NCI-H2227 (cell line): ENCODE data around the gene MDN1.
A peak's percentile ranks its signal among the peaks of the same experiment; 100 is the strongest.
"Not testable (repeated sequence)": the region's sequence is repeated elsewhere in the genome, so short reads cannot be mapped to it uniquely, and the experiment has no call there.

Source experiments
- DNase-seq: peaks from one replicate; lab custom pipeline; 2025; ENCODE audit not compliant: unreplicated experiment; lab: John Stamatoyannopoulos, UW

The MDN1 gene

GRCh38 chr6:89655122-89655521, 164.5 kb downstream of the MDN1 start:
- no peak for DNase-seq

- DNase-seq = peak; percentile 75
Observed at GRCh38 chr6:89650579-89650978, 169.0 kb downstream of the MDN1 start.

- no peak for DNase-seq
Observed at GRCh38 chr6:89649682-89650081, 169.9 kb downstream of the MDN1 start.

- DNase-seq = no peak
Observed at GRCh38 chr6:89644864-89645263, 174.7 kb downstream of the MDN1 start.

- DNase-seq = peak; percentile 14
Observed at GRCh38 chr6:89643406-89643805, 176.2 kb downstream of the MDN1 start.

- DNase-seq = no peak
Observed at GRCh38 chr6:89642956-89643355, 176.6 kb downstream of the MDN1 start.

- DNase-seq = not testable (repeated sequence)
Observed at GRCh38 chr6:89641581-89641980, 178.0 kb downstream of the MDN1 start.

- no peak for DNase-seq
Observed at GRCh38 chr6:89640804-89641203, 178.8 kb downstream of the MDN1 start.

GRCh38 chr6:89638320-89639195, 181.0 kb downstream of the MDN1 start, which contains the start of gene LYRM2:
LYRM2 (minus strand) TSS chr6:89638747; CDS start chr6:89638716, 31 bp downstream.
- peak; percentile 91 for DNase-seq

GRCh38 chr6:89637960-89638319, 181.7 kb downstream of the MDN1 start:
- peak; percentile 41 for DNase-seq

GRCh38 chr6:89636412-89636811, 183.2 kb downstream of the MDN1 start:
- not testable (repeated sequence) for DNase-seq

GRCh38 chr6:89630488-89630887, 189.1 kb downstream of the MDN1 start:
- no peak for DNase-seq

GRCh38 chr6:89623749-89624148, 195.8 kb downstream of the MDN1 start:
- no peak for DNase-seq

- DNase-seq = no peak
Observed at GRCh38 chr6:89619567-89619966, 200.0 kb downstream of the MDN1 start.

- no peak for DNase-seq
Observed at GRCh38 chr6:89618026-89618425, 201.6 kb downstream of the MDN1 start.

- DNase-seq = no peak
Observed at GRCh38 chr6:89616531-89616930, 203.1 kb downstream of the MDN1 start.

GRCh38 chr6:89615882-89616281, 203.7 kb downstream of the MDN1 start:
- no peak for DNase-seq

- DNase-seq = no peak
Observed at GRCh38 chr6:89613790-89614189, 205.8 kb downstream of the MDN1 start.

GRCh38 chr6:89612121-89612520, 207.5 kb downstream of the MDN1 start:
- DNase-seq = peak; percentile 2

GRCh38 chr6:89611666-89612065, 207.9 kb downstream of the MDN1 start:
- no peak for DNase-seq

- DNase-seq = peak; percentile 31
Observed at GRCh38 chr6:89610149-89610642, 209.4 kb downstream of the MDN1 start.

GRCh38 chr6:89605861-89606260, 213.7 kb downstream of the MDN1 start:
- no peak for DNase-seq

GRCh38 chr6:89604653-89605052, 214.9 kb downstream of the MDN1 start:
- DNase-seq = no peak
